ENCODE results near the gene PTPRK. TPM values are rescaled to one million over a fixed set of nuclear protein-coding genes. Genes with fewer than 3 reads are reported as not detected.

PTPRK gene
- total RNA-seq, 1 donor from 2014 or later: 38.2 TPM

- no peak for DNase-seq (ENCODE audit: low spot score)
- no peak for ATAC-seq
These were observed 420.7 kb downstream of the PTPRK start for GRCh38 chr6:128099571-128100197.

DNA sequence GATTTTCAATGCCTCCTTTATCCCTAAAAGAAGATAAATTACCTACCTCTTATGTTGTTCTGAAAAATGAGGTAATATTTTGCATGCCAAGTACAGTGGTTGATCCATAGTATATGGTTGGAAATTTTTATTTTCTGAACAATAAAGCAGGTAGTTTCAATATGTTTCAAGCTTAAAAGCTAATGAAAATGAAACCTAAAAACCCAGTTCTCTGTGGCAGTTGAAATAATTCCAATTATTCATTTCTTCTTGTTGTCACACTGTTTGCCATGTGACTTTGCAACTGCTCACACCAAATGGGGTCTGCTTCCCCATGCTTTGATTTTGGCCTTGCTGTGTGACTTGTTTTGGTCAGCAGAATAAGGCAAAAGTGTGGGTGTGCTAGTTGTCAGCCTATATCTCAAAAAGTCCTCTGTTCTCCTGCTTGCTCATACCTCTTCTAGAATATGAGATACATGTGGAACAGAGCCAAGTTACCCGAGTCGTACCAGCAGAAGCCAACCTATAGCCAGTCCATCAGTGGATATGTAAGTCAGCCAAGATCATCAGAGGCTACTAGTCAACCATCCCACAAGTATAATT lies 422.3 kb downstream of the PTPRK start:
- DNase-seq (ENCODE audit: low spot score): no peak
- no peak for ATAC-seq

- no peak for ATAC-seq
- no peak for DNase-seq (ENCODE audit: low spot score)
These were observed 423.4 kb downstream of the PTPRK start for GRCh38 chr6:128097009-128097408.

DNA sequence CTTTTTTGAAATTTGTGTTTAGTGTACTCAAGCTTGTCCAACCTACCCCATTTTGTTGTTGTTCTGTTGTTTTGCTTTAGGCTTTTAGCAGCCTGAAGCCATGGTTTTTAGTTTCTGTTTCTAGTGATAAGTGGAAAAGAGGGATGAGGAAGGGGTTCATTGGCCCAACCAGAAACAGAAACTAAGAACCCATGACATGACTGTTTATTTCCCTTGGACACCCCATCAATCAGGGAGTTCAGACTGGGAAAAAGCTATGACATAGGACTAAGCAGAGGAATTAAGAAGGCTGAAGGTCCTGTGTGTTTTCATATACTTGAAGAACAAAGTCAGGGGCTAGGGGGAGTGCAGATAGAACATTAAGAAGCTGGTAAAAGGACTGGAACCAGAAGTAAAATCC lies 425.0 kb downstream of the PTPRK start:
- DNase-seq (ENCODE audit: low spot score): no peak
- ATAC-seq: no peak

GRCh38 chr6:128079021-128079420 lies 441.4 kb downstream of the PTPRK start:
- no peak for ATAC-seq
- DNase-seq (ENCODE audit: low spot score): no peak

GRCh38 chr6:128078276-128078675 lies 442.1 kb downstream of the PTPRK start:
- DNase-seq (ENCODE audit: low spot score) (no peak), ATAC-seq (no peak)

DNA sequence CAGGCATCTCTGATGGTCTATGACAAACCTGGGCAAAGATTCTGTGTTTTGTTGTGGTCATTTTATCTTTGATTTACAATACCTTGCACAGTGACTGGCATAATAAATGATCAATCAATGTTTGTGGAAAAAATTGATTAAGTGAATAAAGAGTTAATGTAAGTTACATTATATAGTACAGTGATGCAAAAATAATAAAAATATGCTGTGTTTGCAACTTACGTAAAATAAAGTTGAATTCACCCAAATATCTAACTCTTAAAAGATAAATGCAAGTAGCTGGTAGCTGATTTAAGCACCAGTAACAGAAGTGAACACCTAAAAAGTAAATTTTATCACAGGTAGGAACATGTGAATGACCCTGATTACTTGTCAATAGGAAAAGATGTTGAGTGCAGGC lies 443.6 kb downstream of the PTPRK start:
- ATAC-seq: no peak
- DNase-seq (ENCODE audit: low spot score): no peak

DNA sequence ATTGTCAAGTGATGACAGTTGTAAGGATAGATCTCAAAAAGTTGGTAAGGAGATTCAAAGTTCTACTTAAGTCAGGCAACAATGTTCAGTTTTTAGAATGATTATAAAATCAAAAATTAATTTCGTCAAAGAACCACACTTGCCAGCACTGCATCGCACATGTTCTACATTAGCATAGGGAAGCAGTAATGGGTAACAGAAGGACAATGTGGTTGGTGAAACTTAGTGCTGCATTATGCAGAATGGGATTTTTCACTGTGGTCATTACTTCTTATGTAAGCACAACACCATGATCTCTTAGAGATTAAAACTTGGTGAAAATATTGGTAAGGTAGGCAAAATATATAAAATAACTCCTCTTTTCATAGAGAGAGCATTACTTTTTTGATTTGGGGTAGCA lies 445.8 kb downstream of the PTPRK start:
- ATAC-seq (no peak), DNase-seq (ENCODE audit: low spot score) (no peak)

DNA sequence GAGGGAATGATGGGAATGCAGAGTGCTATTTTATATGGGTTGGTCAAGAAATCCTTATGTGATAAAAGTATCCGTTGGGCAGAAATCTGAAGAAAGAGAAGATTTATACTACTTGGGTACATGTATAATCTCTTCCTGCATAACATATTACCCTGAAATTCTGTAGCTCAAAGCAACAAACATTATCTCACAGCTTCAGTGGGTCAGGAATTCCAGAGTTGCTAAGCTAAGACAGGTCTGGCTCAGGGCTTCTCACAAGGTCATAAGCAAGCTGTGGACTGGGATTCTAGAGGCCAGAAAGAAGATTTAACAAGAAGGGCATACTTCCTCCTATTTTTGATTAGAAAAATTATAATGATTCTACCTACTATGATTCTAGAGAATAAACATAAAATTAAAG lies 447.0 kb downstream of the PTPRK start:
- no peak for DNase-seq (ENCODE audit: low spot score)
- ATAC-seq: no peak

DNA sequence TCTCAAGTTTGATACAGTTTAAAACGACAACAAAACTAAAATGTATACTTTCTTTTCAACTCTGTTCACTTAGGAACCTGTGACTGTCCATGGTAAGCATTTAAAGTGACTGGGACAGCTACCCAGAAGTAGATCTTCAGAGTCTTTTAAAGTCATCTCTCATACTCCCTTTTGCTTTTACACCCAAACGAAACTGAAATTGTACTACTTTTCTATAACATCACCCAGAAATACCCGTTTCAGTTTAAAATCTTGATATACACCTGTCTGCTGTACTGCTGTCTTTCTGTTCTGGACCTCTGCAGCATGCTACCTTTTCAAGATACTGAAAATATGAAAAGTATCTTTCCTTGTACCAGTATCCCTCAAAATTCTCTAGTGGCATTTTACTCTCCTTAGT lies 449.2 kb downstream of the PTPRK start:
- DNase-seq (ENCODE audit: low spot score): no peak
- ATAC-seq: no peak

DNA sequence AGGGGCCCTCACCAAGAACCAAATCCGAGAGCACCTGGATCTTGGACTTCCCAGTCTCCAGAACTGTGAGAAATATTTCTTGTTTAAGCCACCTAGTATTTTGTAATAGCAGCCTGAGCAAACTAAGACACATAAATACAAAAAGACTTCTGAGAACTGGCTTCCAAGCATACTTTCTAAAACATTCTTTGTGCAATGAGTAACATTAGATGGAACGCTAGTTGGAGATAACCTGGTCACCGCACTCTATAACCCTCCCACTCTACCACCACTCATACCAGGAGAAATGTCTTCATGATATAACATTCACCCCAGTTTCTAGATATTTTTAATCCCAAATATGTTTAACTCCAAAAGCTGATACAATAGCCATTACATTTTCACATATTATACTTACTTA lies 450.0 kb downstream of the PTPRK start:
- DNase-seq (ENCODE audit: low spot score) (no peak), ATAC-seq (no peak)

- DNase-seq (ENCODE audit: low spot score) (no peak), ATAC-seq (no peak)
These were observed 451.2 kb downstream of the PTPRK start for GRCh38 chr6:128069188-128069587.

DNA sequence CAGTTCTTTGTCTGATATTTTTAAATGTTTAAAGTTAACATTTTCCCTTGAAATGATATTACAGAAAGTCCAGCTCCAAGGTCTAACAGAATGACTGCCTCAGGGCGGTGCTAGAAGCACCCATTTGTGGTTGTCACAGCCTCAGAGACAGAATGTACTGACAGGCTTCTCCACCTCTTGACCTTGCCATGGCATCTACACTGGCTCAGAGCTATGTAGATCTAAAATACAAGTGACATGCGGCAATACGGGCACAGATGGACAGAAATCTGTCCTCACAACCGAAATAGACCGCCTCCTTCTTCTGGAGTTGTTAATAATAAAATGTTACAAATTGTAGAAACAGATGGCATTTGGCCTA lies 452.3 kb downstream of the PTPRK start:
- DNase-seq (ENCODE audit: low spot score): no peak
- ATAC-seq: no peak

DNA sequence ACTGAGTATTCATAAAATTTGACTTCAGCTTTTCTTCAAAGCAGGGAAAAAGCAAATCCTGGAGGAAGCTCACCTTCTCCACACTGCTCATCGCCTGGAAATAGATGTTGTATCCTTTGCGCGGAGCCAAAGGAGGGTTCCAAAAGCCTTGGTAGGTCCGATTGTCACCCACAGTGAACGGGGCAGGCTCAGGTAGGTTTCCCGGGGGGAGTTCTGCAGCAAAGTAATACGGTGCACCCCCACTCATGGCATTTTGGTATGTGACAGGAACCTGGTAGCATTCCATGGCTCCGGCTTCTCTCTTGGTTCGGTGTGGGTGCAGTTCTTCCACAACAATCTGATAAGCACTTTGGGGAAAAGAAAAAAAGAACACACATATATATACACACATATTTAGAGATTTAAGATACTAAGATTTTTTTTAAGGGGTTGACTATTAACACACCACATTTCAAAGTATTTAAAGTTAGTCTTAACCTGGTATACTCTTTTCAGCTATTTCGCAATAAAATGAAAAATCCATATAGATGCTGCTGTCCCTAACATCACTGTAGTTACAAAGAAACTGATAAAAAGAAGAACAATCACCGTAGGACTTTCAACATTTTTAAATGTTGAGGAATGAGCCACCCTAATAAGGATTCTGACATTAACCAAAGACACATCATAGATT lies 452.8 kb downstream of the PTPRK start:
- DNase-seq (ENCODE audit: low spot score): no peak
- no peak for ATAC-seq

GRCh38 chr6:128065072-128065471 lies 455.3 kb downstream of the PTPRK start:
- ATAC-seq: no peak
- no peak for DNase-seq (ENCODE audit: low spot score)

DNA sequence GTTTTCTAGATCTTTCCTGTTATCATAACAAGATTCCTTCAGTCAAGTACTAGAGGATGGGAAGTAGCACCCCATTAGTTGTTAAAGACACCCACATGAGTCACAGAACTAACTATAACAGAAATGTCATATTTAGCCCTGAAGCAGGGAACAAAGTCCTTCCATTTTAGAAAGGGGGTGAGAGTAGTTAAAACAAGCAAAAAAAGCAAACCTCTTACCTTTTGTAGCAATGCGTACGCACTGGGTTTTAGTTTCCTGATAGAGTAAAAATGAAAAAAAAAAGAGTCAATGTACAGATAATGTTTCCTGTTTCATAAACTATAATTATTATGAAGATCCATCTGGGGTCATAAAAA lies 455.9 kb downstream of the PTPRK start:
- DNase-seq (ENCODE audit: low spot score) (no peak), ATAC-seq (no peak)

DNA sequence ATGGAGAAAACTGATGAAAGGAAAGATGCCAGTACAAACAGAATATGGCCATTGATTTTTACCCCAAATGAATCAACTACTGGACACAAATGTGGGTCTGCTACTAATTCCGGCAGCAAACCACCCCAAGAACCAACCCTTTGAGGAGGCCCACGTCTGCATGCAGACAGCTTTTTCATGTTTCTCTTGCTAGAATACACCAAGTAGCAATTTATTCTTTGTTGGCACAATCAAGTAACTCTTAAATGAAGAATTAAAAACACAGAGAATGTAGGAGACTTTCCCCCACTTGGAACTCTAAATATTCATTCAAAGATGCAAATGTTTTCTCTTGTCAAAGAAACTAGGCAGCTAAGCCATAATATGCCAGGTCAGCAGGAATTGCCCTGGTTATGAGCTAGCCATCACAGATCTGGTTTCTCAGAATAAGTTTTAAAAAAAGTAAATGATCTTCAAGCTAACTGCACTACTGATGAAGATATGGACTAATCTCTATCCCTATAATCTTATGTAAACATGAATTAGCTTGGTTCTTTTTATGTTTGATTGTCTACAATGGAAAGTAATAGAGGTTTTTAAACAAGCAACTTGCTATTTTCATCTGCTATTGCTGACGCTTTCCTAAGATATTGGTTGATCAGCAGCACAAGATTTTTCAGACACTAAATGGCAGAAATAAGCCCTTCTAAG lies 456.4 kb downstream of the PTPRK start:
- ATAC-seq: peak; percentile 18
- DNase-seq (ENCODE audit: low spot score): no peak

DNA sequence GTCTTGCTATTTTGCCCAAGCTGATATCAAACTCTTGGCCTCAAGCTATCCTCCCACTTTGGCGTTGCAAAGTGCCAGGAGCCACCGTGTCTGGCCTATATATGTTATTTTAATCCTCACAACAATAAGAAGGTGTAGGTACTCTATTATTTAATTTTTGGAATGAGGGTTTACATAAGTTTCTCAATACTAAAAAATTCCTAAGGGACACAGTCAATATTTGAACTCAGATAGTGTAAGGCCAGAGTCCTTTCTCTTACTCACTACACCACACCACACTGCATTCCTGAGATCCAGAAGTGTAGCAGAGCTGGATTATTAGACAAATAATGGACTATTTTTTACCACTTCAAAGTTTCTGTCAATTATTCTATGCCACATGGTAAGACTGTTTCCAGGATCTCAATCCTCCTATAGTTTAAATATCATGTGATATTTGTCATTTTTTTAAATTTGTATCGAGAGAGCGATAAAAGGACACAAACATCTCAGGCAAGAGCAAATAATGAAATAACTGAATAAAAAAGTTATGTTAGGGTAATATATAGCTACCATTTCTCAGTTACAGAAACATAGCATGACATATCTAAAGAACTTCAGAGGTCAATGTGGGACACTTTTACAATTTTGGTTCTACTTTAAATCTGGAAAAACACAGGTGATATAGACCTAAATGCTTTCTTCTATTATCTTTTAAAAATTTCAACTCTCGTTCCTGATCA lies 457.4 kb downstream of the PTPRK start:
- DNase-seq (ENCODE audit: low spot score): no peak
- peak; percentile 97 for ATAC-seq

DNA sequence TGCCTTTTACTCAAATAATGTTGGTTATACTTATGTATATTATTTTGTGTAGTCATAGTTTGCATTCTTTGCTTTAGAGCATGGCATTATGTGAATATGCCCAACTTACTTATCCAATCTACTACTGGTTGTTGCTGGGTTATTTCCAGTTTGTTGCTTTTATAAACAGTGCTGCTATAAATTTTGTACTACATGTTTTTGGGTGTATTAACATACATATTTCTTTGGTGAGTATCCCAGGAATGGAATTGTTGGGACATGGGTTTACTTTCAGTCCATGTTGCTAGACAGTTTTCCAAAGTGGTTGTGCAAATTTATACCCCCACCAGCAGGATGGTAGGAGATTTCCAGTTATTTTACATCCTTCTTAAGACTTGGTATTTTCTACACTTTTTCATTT lies 462.5 kb downstream of the PTPRK start:
- no peak for ATAC-seq
- no peak for DNase-seq (ENCODE audit: low spot score)

GRCh38 chr6:128057541-128057940 lies 462.9 kb downstream of the PTPRK start:
- ATAC-seq (no peak), DNase-seq (ENCODE audit: low spot score) (no peak)

DNA sequence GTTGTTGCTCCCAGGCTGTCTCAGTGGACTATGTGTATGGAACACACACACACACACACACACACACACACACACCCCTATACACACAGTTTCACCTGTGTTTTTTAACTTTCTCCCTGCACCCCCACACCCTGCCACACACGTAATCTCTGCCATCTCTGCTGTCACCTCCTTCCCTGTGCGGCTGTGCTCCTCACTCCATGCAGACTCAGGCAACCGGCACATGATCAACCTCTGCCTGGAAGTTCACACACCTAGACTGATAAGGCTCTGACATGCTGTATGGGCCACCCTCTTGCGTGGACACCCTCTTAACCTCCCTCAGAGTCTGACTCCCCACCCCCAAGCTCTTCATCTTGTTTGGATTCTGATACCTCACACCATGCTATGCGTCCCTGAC lies 467.3 kb downstream of the PTPRK start:
- no peak for DNase-seq (ENCODE audit: low spot score)
- no peak for ATAC-seq

- DNase-seq (ENCODE audit: low spot score) (no peak), ATAC-seq (no peak)
These were observed 472.4 kb downstream of the PTPRK start for GRCh38 chr6:128047989-128048388.

Measured in left lobe of liver (tissue), 2 donors.